Stimulated activated CD8-positive, alpha-beta memory T cell treated with anti-CD3 and anti-CD28 coated beads, Interleukin-7, amount 100 ng/mL, for 1 hour (primary cell): Measurements from ENCODE around the gene RAB43.

ENCODE experiments used
- DNase-seq, 2 donors: peaks; one replicate each; pipeline ENCODE4 v3.0.0-alpha.2; 2020; ENCODE audit warnings: low read depth in 2 of 2

The RAB43 gene

DNA sequence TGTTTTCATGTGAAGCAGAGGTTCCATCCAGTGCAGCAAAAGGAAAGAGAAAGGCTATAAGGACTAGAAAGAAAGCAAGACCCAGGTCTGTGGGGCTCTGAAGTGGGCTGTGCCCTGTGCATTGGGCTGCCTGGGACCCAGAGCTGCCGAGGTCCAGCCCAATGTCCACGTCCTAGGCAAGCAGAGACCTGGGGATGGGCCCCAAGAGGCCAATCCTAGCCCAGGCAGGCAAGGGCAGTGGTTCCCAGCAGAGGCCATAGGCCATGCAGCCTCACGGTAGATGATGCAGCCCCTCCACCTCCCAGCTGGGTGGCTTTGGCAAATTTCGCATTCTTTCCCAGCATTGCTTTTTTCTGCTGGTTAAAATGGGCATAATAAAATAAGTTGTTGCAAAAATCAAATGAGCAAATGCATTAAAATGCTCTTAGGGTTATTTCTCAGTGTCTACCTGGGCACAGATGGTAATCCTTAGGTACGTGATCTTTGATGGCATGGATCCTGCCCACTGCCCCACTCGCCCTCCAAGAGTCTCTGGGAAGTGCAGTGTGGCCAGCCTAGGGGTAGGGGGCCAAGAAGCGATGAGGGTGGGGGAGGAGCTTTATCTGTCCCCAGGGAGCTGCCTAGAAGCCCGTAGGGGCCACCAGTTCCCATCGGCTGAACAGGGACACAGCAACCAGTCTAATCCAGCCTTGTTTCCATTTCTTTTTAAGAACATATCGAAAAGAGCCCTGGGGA lies 83.3 kb downstream of the RAB43 start:
- DNase-seq, result no peak
